ENCODE measurements around the gene C6orf89. TPM values are rescaled to one million over a fixed set of nuclear protein-coding genes. Genes with fewer than 3 reads are reported as not detected.

C6orf89 gene
- total RNA-seq, 1 experiment from 2014 or later, result 13.2 TPM

DNA sequence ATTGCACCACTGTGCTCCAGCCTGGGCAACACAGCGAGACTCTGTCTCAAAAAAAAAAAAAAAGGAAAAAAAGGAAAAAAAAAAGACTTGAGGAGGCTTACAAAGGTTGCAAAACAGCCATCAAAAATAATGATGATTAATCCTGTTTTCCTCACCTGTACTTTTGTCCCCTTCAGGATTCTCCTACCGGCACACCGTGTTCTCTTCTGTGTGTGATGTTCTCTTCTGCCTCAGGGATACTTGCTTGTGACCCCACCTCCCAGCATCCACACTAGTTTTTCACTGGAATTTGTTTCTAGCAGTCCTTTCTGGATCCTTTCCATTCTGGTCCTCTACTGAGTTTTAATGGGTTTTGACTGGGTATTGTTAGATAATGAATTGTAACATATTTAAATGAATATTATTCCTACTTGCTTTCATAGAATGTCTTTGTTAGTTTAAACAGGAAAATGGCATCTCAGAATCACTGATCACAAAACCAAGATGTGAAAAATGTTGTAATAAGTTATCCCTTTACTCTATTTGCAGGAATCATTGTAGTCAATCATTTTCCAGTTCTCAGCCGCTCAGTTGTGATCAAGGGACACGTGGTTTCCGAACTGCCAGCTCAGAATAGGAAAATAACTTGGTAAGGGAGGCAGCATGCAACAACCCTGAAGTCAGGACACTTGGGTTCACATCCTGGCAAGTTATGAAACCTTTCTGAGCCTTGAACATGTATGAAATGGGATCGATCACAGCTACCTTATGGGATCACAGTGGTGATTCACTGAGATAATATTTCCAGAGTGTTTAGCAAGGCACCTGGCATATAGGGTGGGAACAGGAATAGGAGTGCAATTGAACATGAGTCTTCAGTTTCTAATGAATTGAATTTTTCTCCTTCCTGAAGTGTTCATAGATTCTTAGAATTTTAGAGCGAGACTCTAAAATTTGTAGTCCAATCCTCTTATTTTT, 8.5 kb downstream of the C6orf89 start:
- Mint-ChIP-seq H3K27ac (no peak overlapping the region; the same call in 1 of the 2 replicates), H3K4me1 (no peaks in the 10 kb centered on the region), H3K9me3 (no peaks in the 10 kb centered on the region), H3K4me3 (no peak overlapping the region), H3K27me3 (ENCODE audit: low read depth) (no peaks in the 10 kb centered on the region), H3K36me3 (no peaks in the 10 kb centered on the region)
- CTCF ChIA-PET, result interaction anchor here (1.0 kb wide), 1 partner anchor 9 kb away, joined by 3 read pairs; no protein-coding TSS in a partner anchor
- POLR2A ChIA-PET, result no interaction called here
- ATAC-seq (no peak), DNase-seq (ENCODE audit: low spot score) (no peak)
- TF ChIP-seq IRF1 (CRISPR knock-in tag; IDR thresholded peaks at IDR 0.05), result no peak
- no peak for TF ChIP-seq GRHL2 (CRISPR knock-in tag; IDR thresholded peaks at IDR 0.05; ENCODE audit: insufficient replicate concordance, severe bottlenecking)
- TF ChIP-seq ZNF512 (CRISPR knock-in tag; IDR thresholded peaks at IDR 0.05; ENCODE audit: borderline replicate concordance), result no peak
- TF ChIP-seq, protein P1, sequence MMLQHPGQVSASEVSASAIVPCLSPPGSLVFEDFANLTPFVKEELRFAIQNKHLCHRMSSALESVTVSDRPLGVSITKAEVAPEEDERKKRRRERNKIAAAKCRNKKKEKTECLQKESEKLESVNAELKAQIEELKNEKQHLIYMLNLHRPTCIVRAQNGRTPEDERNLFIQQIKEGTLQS (CRISPR knock-in tag; conservative IDR thresholded peaks at IDR 0.05), result no peak
- TF ChIP-seq HMGXB4 (CRISPR knock-in tag; IDR thresholded peaks at IDR 0.05), result no peak
- TF ChIP-seq RELA (CRISPR knock-in tag; IDR thresholded peaks at IDR 0.05; ENCODE audit: borderline replicate concordance), result no peak
- no peak for TF ChIP-seq ZNF281 (CRISPR knock-in tag; IDR thresholded peaks at IDR 0.05)

DNA sequence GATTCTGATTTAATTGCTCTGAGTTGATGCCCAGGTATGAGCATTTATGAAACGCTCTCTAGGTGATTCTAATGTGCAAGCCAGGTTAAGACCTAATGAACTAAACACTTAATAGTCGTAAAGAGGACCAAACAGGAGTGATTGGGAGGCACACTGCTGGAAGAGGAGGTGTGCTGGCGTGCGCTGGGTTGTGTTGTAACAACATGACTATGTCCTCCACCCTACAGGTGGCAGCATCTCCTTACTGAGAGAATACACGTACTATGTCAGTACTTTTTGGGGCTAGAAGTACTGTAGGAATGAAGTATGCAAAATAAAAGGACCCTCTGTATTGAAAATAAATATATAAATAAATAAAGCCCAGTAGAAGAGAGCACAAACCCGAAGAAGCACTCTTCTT, 11.9 kb downstream of the C6orf89 start:
- DNase-seq (ENCODE audit: low spot score) (peak; percentile 22), ATAC-seq (peak; percentile 84)
- Mint-ChIP-seq H3K36me3 (peaks cover under 1% of the 10 kb centered on the region; the same call in 1 of the 2 replicates), H3K4me3 (no peak overlapping the region), H3K9me3 (no peaks in the 10 kb centered on the region), H3K27ac (0 out of 2 replicates have a peak overlapping the region, but pooled peaks have one; percentile 11), H3K4me1 (no peaks in the 10 kb centered on the region), H3K27me3 (ENCODE audit: low read depth) (no peaks in the 10 kb centered on the region)
- ChIA-PET CTCF (interaction anchor here (0.8 to 2.1 kb wide), 5 partner anchors 17 to 132 kb away, joined by 3 to 14 read pairs (median 4); partner anchors contain the start of gene PPIL1), POLR2A (interaction anchor here (0.7 kb wide), 3 partner anchors 26 to 237 kb away, joined by 4 to 5 read pairs (median 5); no protein-coding TSS in a partner anchor)
- no peak for TF ChIP-seq CDX4 (CRISPR knock-in tag; IDR thresholded peaks at IDR 0.05; ENCODE audit: borderline replicate concordance)
- TF ChIP-seq ATF1 (CRISPR knock-in tag; IDR thresholded peaks at IDR 0.05), result no peak
- TF ChIP-seq CREM (CRISPR knock-in tag; IDR thresholded peaks at IDR 0.05), result no peak
- TF ChIP-seq ZNF281 (CRISPR knock-in tag; IDR thresholded peaks at IDR 0.05), result no peak
- TF ChIP-seq, protein P2, sequence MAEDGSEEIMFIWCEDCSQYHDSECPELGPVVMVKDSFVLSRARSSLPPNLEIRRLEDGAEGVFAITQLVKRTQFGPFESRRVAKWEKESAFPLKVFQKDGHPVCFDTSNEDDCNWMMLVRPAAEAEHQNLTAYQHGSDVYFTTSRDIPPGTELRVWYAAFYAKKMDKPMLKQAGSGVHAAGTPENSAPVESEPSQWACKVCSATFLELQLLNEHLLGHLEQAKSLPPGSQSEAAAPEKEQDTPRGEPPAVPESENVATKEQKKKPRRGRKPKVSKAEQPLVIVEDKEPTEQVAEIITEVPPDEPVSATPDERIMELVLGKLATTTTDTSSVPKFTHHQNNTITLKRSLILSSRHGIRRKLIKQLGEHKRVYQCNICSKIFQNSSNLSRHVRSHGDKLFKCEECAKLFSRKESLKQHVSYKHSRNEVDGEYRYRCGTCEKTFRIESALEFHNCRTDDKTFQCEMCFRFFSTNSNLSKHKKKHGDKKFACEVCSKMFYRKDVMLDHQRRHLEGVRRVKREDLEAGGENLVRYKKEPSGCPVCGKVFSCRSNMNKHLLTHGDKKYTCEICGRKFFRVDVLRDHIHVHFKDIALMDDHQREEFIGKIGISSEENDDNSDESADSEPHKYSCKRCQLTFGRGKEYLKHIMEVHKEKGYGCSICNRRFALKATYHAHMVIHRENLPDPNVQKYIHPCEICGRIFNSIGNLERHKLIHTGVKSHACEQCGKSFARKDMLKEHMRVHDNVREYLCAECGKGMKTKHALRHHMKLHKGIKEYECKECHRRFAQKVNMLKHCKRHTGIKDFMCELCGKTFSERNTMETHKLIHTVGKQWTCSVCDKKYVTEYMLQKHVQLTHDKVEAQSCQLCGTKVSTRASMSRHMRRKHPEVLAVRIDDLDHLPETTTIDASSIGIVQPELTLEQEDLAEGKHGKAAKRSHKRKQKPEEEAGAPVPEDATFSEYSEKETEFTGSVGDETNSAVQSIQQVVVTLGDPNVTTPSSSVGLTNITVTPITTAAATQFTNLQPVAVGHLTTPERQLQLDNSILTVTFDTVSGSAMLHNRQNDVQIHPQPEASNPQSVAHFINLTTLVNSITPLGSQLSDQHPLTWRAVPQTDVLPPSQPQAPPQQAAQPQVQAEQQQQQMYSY (CRISPR knock-in tag; IDR thresholded peaks at IDR 0.05), result no peak
- no peak for TF ChIP-seq TEAD4 (CRISPR knock-in tag; IDR thresholded peaks at IDR 0.05)
- TF ChIP-seq ZNF263 (CRISPR knock-in tag; IDR thresholded peaks at IDR 0.05; ENCODE audit: low read depth), result no peak
- no peak for TF ChIP-seq SMAD3 (CRISPR knock-in tag; IDR thresholded peaks at IDR 0.05; ENCODE audit: borderline replicate concordance)
- no peak for TF ChIP-seq ERG (CRISPR knock-in tag; IDR thresholded peaks at IDR 0.05)

All from WTC11 (cell line).